Smooth muscle cell (in vitro differentiated cells): ENCODE measurements around the gene ACOX1. TPM values are rescaled to one million over a fixed set of nuclear protein-coding genes. Genes with fewer than 3 reads are reported as not detected.

ENCODE experiments used
- DNase-seq: peaks from one replicate; lab custom pipeline; 2025; ENCODE audit not compliant: unreplicated experiment; lab: John Stamatoyannopoulos, UW
- H2AFZ ChIP-seq: fragments of 200-600 bp; sonication (generic); 2 replicates; pipeline ENCODE4 v1.6.0; 2016; ENCODE audit warnings: antibody characterized with exemption, low read depth, mild to moderate bottlenecking
- H3F3A ChIP-seq: fragments of 200-600 bp; sonication (generic); 2 replicates; pipeline ENCODE4 v1.6.0; 2017; ENCODE audit warnings: antibody characterized with exemption, low read depth
- H3K27ac ChIP-seq: fragments of 200-600 bp; sonication (generic); 2 replicates; pipeline ENCODE4 v1.5.1; 2016; ENCODE audit warnings: low read depth, mild to moderate bottlenecking
- H3K27me3 ChIP-seq: fragments of 200-600 bp; sonication (generic); 2 replicates; pipeline ENCODE4 v1.6.1; 2016; ENCODE audit warnings: low read depth, mild to moderate bottlenecking
- H3K36me3 ChIP-seq: fragments of 200-600 bp; sonication (generic); 2 replicates; pipeline ENCODE4 v1.5.1; 2016; ENCODE audit warnings: low read depth
- H3K4me1 ChIP-seq: fragments of 200-600 bp; sonication (generic); 2 replicates; pipeline ENCODE4 v1.5.1; 2016; ENCODE audit warnings: low read depth
- H3K4me2 ChIP-seq: fragments of 200-600 bp; sonication (generic); 2 replicates; pipeline ENCODE4 v1.6.0; 2016; ENCODE audit warnings: mild to moderate bottlenecking
- H3K4me3 ChIP-seq: fragments of 200-600 bp; sonication (generic); 2 replicates; pipeline ENCODE4 v1.5.1; 2016; ENCODE audit warnings: mild to moderate bottlenecking
- H3K79me2 ChIP-seq: fragments of 200-600 bp; sonication (generic); 2 replicates; pipeline ENCODE4 v1.6.0; 2016; ENCODE audit warnings: low read depth, mild to moderate bottlenecking
- H3K9ac ChIP-seq: fragments of 200-600 bp; sonication (generic); 2 replicates; pipeline ENCODE4 v1.6.0; 2016; ENCODE audit warnings: low read depth
- H3K9me3 ChIP-seq: fragments of 200-600 bp; sonication (generic); replicated peaks from 2 replicates; pipeline ENCODE4 v1.5.1; 2016; ENCODE audit warnings: low read depth
- H4K20me1 ChIP-seq: fragments of 200-600 bp; sonication (generic); 2 replicates; pipeline ENCODE4 v1.6.0; 2016; ENCODE audit warnings: low read depth
- WGBS: methylation state at CpG from one replicate; pipeline ENCODE4 v1.1.7; 2016; ENCODE audit warnings: low lambda C conversion rate; 5-methylcytosine and 5-hydroxymethylcytosine counted together
- polyA plus RNA-seq: library from polyadenylated mRNA; unstranded; fragments of >200 nt; fragmentation: Nextera tagmentation; extraction: Ambion mirVana; gene quantifications from 2 replicates; pipeline ENCODE4 v1.2.1, GENCODE V29; 2016
- total RNA-seq: library from RNA; depleted of rRNA; stranded (reverse); fragments of >200 nt; gene quantifications from 2 replicates; pipeline ENCODE4 v1.2.3, GENCODE V29; 2014
- TF ChIP-seq, protein P1 (sequence below): fragments of 200-600 bp; sonication (generic); IDR thresholded peaks from 2 replicates; pipeline ENCODE4 v1.5.1; 2017; ENCODE audit warnings: borderline replicate concordance, mild to moderate bottlenecking, antibody characterized with exemption; ENCODE audit not compliant: insufficient read depth, poor library complexity, severe bottlenecking

The ACOX1 gene
- total and polyA plus RNA-seq, 2 experiments from 2014 or later = 25.9 to 35.3 TPM

GRCh38 chr17:75896415-75897159 lies 82.4 kb downstream of the ACOX1 start, which contains the start of gene TRIM65:
Gene TRIM65, minus strand, starts transcription at chr17:75896951. Its CDS starts 14 bp downstream, at chr17:75896937.
- DNase-seq = peak; percentile 62
- Histone ChIP-seq H3K27me3 (no peaks in the 10 kb centered on the region), H3K27ac (peak within 1 kb of the TSS; percentile 57), H3K4me3 (peak within 1 kb of the TSS; percentile 77), H3K9me3 (no peaks in the 10 kb centered on the region), H3K79me2 (peaks cover 9% of the 10 kb centered on the region), H3K9ac (peak within 1 kb of the TSS; percentile 64), H3K4me1 (peaks cover 13% of the 10 kb centered on the region), H3K4me2 (peak within 1 kb of the TSS; percentile 80), H3K36me3 (no peaks in the 10 kb centered on the region), H3F3A (peaks cover 12% of the 10 kb centered on the region), H4K20me1 (peaks cover 5% of the 10 kb centered on the region), H2AFZ (peak within 1 kb of the TSS; percentile 82)
- 1% methylated on average over 35 of the region's 102 CpGs for WGBS
- TF ChIP-seq, protein P1, sequence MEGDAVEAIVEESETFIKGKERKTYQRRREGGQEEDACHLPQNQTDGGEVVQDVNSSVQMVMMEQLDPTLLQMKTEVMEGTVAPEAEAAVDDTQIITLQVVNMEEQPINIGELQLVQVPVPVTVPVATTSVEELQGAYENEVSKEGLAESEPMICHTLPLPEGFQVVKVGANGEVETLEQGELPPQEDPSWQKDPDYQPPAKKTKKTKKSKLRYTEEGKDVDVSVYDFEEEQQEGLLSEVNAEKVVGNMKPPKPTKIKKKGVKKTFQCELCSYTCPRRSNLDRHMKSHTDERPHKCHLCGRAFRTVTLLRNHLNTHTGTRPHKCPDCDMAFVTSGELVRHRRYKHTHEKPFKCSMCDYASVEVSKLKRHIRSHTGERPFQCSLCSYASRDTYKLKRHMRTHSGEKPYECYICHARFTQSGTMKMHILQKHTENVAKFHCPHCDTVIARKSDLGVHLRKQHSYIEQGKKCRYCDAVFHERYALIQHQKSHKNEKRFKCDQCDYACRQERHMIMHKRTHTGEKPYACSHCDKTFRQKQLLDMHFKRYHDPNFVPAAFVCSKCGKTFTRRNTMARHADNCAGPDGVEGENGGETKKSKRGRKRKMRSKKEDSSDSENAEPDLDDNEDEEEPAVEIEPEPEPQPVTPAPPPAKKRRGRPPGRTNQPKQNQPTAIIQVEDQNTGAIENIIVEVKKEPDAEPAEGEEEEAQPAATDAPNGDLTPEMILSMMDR = peak; percentile 21

- Histone ChIP-seq H3F3A (peaks cover 12% of the 10 kb centered on the region), H2AFZ (no peak overlapping the region), H3K36me3 (no peaks in the 10 kb centered on the region), H3K4me2 (peak overlapping the region; percentile 80), H3K9me3 (no peaks in the 10 kb centered on the region), H3K79me2 (peaks cover 9% of the 10 kb centered on the region), H3K4me3 (peak overlapping the region; percentile 77), H4K20me1 (peaks cover 5% of the 10 kb centered on the region), H3K4me1 (peaks cover 13% of the 10 kb centered on the region), H3K27me3 (no peaks in the 10 kb centered on the region), H3K27ac (peak overlapping the region; percentile 57), H3K9ac (peak overlapping the region; percentile 64)
- DNase-seq = no peak
- WGBS = 18% methylated on average over 28 of the region's 28 CpGs
- TF ChIP-seq, protein P1 = peak; percentile 41
Observed at GRCh38 chr17:75895370-75896155, 83.4 kb downstream of the ACOX1 start.

DNA sequence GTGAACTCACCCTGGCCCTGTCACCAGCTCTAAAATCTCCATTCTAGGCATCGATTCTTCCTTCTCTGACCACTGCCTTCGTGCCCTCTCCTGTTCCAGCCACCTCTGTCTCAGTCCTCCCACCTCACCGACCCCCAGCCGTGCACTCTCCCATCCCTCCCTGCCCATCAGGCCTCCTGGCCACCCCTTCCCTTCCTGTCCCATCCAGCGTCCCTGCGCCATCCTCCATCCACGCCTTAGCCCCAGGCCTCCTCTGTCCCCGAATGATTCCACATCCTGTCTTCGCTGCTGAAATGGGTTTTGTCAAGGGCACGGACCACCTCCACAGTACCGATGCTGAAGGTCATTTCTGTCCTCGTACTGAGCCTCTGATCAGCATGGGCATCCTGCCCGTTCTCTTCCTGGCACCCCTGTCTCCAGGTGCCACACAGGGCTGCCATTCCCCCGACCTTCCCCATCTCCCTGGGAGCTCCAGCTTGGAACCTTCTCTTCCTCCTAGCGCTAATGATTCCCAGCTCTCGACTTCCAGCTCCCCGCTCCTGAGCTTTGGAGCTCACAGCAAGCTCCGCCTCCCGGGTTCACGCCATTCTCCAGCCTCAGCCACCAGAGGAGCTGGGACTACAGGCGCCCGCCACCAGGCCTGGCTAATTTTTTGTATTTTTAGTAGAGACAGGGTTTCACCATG lies 84.8 kb downstream of the ACOX1 start:
- Histone ChIP-seq H3K79me2 (peaks cover 9% of the 10 kb centered on the region), H3K9me3 (no peaks in the 10 kb centered on the region), H4K20me1 (peaks cover 5% of the 10 kb centered on the region), H3K4me2 (no peak overlapping the region), H3K4me1 (peaks cover 13% of the 10 kb centered on the region), H3K4me3 (no peak overlapping the region), H3K36me3 (no peaks in the 10 kb centered on the region), H2AFZ (no peak overlapping the region), H3K27me3 (no peaks in the 10 kb centered on the region), H3K27ac (no peak overlapping the region), H3K9ac (no peak overlapping the region), H3F3A (peaks cover 12% of the 10 kb centered on the region)
- WGBS = 85% methylated on average over 22 of the region's 22 CpGs
- TF ChIP-seq, protein P1 = no peak
- DNase-seq = no peak
